ENCODE results near the gene HSD11B1.

The HSD11B1 gene

DNA sequence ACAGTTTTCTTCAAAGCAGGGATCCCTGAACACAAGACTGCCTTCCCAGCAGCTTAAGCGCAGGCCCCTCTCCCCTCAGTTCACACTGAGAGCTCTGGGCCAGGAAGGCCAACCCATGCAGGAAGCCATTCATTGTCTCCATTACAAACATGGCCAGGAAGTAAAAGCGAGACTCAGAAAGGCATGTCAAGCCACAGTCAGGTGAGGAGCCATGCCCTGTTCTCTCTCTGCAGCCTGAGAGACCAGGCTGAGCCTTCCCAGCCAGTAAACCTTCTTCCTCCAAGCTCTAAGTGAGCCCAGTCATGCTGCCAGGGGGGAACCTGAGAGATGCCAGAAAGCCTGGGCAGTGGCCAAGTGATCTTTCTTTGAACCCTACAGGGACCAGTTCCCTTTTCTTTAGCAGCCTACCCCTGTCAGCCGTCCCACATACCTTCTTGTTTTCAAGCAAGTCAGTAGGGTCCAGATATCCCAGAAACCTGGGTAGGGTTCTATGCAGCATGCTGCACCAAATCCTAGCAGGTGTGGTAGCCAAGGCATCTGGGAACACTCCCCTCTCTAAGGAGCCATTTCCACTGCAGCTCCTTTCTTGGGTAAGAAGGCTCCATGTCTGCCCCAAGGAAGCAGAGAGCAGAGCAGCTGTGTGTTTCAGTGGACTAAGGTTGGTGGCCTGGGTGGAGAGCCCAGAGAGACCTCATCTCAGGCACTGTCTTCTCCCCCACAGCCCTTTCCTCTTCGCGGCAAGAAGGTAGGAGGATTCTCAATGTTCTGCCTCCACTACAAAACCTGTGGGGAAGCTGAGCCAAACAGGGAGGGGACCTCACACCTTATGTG lies 52.2 kb downstream of the HSD11B1 start:
- DNase-seq (ENCODE audit: low spot score) = no peak

DNA sequence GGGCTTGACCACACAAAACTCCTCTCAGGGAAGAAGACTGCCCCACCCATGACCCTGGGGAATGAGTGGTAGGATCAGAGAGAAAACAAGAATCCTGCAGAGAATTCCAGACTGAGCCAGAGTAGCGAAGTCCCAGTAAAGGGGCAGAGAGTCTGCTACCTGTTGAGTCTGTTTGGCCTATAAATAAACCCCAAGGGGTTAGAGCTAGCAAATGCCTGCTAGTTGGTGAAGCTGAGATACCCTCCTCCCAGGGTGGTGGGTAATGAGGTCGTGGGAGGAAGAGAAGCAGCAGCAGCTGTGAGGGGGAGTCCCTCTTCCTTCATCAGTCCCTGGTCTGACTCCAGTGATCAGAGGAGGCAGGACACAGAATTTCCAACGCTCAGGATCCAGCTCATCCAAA lies 53.8 kb downstream of the HSD11B1 start:
- DNase-seq (ENCODE audit: low spot score) = no peak

DNA sequence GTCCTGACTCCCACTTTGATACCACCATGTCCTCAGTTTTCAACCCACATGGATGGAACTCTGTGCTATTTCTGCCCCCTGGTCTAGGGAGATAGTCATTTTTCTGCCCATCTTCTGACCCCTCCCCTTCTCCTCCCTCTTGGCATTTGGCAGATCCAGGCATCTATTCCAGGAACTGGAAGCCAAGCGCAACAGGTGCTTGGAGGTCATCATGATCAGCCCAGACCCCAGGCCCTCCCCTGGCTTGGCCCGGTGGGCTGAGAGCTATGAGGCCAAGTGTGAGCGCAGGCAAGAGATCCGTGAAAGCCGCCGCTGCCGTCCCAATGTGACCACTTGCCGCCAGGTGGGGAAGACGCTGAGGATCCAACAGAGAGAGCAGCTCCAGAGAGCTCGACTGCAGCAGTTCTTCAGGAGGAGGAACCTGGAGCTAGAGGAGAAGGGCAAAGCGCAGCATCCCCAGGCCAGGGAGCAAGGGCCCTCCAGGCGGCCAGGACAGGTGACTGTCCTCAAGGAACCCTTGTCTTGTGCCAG lies 55.2 kb downstream of the HSD11B1 start:
- no peak for DNase-seq (ENCODE audit: low spot score)

DNA sequence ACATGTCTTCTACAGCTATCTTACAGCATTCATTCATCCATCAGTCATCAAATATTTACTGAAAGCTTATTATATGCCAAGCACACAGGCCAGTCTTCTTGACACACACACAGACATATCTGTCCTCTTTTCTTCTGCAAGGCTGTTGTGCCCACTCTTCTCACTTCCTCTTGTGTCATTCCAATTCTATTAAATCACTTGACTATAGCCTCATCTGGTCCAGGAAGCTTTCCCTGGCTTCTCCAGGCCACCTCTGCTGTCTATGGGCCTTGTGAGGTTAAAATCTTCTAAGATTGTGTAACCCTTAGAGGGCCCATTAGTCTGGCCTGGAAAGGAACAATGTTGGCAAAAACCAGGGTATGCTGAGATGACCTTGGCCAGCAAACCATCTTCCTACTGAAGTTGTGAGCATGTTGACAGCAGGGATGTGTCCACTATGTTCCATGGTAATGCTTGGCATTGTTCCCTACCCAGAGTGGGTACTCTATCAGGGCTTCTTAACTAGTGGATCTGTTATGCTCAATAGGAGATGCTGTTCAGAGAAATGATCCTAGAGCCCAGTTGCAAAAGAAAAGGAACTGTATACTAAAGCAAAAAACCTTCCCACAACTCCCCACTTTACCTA lies 56.5 kb downstream of the HSD11B1 start:
- no peak for DNase-seq (ENCODE audit: low spot score)

DNA sequence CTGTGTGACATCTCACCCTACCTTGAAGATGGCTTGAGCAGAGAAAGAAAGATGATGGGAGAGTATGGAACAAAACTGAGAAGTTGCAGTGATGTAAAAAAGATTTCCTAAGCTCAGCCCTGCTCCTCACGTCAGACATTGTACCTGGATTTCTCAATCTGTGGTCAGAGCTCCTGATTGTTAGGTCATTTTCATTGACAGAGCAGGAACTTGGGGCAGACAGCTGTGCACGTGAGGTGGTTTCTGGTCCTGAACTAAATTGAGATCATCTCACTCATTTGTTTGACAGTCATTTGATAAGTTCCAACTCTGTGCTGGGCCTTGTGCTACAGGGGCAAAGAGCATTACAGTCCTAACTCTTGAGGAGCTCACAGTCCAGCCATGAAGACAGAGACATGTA lies 61.4 kb downstream of the HSD11B1 start:
- no peak for DNase-seq (ENCODE audit: low spot score)

DNA sequence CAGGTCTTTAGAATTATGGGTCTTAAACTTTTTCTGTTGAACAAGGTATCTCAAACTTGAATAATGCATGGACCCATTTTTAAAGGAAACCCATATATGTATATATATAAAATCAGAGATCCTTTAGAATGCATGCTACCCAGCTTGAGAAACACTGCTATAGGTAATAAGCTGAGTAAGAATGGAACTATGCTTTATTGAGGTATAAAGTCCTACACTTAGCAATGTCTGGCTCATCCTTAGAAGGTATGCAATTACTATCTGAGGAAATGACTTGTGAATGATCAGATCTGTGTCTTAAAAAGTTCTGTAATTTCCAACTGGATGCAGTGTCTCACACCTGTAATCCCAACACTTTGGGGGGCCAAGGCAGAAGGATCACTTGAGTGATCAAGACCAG lies 62.5 kb downstream of the HSD11B1 start:
- no peak for DNase-seq (ENCODE audit: low spot score)

DNA sequence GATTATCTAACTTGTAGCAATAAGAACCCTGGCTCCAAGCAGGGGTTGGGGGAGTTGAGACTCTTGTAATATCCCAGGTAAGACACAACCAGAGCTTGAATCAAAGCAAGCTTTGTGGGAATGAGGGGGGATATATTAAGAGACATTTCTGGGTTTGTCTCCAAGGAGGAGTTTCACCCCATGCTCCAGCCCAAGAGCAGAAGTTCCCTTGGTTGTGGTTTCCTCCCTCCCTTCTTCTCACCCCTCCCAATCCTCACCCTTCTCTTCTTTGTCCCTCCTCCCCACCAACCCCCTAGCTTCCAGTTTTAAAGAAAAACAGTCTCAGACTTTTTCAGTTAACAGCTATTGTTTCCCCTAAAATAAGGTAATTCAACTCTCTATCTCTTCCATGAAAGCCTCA lies 63.1 kb downstream of the HSD11B1 start:
- DNase-seq (ENCODE audit: low spot score) = no peak

DNA sequence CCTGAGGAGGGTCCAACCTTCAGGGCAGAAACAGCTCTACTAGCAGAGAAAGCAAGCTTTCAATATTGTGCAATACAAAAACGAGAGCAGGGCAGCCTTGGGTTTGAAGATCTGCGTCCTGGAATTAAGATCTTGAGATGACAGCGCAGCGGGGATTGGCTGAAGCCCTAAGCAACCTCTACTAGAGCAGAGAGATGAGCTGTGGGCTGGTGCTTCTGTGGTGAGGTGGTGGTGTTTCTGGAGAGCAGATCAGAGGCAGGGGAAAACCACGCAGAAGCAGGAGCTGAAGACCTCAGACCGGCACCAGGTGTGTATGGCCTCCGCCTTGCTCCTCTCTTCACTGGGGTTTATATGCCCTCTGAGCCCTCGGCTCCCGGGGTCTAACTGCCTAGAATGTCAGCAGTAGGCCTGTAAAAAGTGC lies 63.7 kb downstream of the HSD11B1 start:
- DNase-seq (ENCODE audit: low spot score) = no peak

DNA sequence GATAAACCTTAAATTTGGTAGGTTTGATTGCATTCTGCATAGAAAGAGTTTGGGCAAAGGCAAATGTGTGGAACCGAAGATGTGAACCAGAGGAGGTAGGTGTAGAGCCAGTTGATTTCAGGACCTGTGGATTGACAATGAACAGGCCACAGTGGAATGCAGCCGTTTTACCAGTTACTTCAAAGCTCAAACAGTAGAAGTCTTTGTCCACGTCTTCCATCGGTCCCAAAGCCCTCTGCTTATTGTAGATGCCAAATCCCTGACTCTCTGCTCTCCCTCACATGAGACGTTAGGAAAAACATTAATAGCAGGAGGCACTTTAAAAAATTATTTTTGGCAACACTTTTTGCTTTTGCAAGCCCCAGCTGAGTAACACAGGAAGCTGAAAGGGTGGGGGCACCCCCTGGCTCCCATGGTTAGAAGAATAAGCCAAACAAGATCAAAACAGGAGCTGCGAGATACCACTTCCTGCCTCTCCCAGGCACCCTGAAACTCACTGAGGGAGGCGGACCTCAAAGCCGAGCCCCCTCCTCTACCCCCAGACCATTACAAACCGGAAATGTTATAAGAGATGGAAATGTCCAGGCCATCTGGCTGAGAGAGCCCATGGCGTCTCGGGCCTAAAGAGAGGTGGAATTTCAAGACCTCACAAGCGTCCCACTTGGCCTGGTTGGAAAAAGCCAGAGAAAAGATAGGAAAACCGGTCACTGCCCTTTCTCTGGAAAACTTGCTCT lies 64.7 kb downstream of the HSD11B1 start:
- no peak for DNase-seq (ENCODE audit: low spot score)

DNA sequence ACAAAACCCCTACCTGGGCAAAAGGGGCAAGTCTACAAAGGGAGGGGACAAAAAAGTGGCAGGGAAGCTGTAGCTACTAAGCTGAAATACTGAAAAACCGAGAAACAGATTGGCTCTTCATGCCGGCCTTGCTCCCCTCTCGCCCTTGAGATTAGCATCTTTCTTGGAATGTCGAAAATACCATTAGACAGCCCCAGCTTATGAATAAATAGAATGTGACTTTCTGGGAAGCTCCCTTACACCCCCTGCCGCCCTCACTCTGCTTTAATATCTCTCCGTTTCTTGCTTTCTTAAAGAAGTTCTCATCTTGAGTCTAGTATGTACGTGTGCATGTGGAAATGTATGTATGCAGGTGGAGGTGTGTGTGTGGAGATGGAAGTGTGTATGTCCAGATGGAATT lies 65.3 kb downstream of the HSD11B1 start:
- no peak for DNase-seq (ENCODE audit: low spot score)

DNA sequence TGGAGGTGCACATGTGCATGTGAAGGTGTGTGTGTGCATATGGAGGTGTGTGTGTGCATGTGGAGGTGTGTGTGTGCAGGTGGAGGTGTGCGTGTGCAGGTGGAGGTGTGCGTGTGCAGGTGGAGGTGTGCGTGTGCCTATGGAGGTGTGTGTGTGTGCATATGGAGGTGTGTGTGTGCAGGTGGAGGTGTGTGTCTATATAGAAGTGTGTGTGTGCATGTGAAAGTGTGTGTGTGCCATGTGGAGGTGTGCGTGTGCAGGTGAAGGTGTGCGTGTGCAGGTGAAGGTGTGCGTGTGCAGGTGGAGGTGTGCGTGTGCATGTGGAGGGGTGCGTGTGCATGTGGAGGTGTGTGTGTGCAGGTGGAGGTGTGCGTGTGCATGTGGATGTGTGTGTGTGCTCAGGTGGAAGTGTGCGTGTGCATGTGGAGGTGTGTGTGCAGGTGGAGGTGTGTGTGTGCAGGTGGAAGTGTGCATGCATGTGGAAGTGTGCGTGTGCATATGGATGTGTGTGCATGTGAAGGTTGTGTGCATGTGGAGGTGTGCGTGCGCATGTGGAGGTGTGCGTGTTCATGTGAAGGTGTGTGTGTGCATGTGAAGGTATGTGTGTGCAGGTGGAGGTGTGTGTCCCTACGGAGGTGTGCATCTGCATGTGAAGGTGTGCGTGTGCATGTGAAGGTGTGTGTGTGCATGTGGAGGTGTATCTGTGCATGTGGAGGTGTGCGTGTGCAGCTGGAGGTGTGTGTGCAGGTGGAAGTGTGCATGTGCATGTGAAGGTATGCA lies 66.2 kb downstream of the HSD11B1 start:
- no peak for DNase-seq (ENCODE audit: low spot score)

DNA sequence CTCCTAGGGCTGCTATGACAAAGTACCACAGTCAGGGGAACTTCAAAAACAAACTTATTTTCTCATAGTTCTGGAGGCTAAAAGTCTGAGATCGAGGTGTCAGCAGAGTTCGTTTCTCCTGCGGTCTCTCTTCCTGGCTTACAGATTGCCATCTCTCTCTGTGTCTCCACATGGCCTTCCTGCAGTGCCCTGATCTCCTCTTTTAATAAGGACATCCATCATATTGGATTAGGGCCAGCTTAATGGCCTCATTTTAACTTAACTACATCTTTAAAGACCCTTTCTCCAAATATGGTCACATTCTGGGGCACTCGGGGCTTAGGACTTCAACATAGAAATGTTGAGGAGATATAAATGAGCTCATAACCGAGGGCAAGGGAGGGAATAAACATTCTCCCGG lies 67.5 kb downstream of the HSD11B1 start:
- no peak for DNase-seq (ENCODE audit: low spot score)

DNA sequence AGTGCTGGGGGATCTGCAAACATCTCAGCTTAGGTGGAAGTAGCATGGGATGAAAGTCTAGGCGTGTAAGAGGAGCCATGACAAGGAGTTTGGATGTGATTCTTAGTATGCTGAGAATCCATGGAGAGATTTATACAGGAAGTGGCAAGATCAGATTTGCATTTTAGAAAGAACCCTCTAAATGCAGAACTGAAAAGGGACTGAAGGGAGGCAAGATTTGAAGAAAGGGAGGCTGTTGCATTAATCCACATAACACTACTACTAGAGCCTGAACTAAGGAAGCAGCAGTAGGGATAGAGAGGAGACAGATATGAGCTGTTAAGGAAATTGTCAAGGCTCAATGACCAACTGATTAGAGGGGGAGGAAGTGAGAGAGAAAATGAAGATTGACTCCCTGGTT lies 69.9 kb downstream of the HSD11B1 start:
- DNase-seq (ENCODE audit: low spot score) = no peak

DNA sequence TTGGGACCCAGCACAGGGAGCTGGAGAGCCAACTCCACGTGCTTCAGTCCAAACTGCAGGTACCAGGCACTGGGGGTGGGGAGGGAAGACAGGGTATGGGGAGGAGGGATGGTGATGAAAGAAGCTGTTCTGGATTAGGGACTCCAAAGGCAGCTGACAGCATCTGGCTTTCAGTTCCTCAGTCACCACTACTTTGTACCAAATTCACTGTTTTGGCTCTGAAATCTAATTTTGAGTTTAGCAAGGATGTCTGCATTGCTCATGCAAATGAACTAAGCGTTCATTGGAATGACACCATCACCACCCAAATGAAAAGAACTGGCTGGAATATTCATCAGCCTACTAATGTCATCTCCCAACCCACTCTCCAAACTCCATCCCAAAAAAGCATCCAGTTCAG lies 71.0 kb downstream of the HSD11B1 start:
- DNase-seq (ENCODE audit: low spot score) = no peak

DNA sequence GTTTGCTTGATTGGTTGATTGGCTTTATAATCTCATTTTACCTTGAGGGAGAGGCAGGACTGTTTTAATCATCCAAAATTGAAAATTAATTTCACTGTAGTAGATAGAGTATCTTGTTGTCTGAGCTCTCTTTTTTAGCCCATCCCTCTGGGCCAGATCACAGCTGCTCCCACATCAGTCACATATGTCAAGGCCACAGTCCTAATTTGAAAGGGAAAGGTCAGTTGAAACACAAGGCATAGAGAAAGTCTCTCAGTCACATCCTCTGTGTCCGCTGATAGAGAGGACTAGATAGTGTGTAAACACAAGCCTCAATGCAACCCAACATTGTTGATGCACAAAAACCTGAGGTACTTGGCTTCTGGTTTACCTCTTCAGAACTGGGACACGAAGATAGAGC lies 72.9 kb downstream of the HSD11B1 start:
- no peak for DNase-seq (ENCODE audit: low spot score)

DNA sequence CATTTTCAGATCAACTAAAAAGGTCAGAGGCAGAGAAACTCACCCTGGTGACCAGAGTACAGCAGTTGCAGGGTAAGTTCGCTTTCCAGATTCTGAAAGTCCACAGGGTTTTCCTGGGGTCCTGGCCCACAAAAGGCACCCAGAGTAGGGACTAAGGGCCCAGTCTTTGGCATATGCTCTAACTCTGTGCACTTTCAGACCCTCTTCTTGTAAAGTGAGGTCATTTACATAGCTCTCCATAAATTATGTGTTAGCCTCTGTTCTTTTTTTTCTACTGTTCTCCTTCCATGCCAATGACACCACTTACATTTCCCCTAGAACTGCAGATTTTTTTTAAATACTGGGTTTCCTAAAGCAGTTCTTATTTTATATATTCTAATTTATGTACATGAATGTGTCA lies 73.5 kb downstream of the HSD11B1 start:
- no peak for DNase-seq (ENCODE audit: low spot score)

DNA sequence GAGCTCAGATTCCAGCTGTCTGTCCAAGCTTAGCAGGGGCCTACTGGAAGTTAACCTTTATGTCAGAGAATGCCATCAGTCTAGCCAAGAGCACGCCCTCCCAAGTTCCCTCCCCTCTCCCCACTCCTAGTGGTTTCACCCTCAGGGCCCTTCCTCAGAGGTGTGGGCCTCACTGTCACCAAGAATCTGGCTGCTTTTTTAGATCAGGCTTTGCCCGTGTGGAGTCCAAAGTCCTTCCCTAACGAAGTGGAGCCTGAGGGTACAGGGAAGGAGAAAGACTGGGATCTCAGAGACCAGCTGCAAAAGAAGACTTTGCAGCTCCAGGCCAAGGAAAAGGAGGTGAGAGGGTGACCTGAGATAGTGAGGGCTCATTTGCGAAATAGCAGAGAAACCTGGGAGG lies 75.6 kb downstream of the HSD11B1 start:
- DNase-seq (ENCODE audit: low spot score) = no peak

DNA sequence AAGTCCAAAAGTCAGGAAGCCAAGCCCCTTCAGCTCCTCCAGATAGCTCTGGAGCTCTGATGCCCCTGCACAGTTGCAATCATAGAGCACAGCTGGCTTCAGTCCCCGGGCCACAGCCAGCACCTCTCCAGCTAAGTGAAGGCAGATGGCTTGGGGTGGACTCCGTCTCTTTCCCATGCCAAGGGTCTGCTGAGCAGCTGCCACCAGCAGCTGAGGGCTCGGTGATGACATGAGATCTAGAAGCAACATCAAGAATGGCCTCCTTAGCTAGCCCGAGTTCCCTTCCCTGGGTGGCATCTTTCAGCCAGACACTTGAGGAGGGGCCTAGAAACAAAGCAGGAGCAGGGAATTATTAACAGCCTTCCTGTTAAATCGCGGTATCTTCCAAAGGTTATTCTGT lies 78.7 kb downstream of the HSD11B1 start:
- no peak for DNase-seq (ENCODE audit: low spot score)

All from ecto neural progenitor cell (in vitro differentiated cells).